NCI-H2107 treated with DMSO at 0.1 percent for 48 hours (cell line): ENCODE measurements around the gene GPR42.
"Not testable (repeated sequence)": the region's sequence is repeated elsewhere in the genome, so short reads cannot be mapped to it uniquely, and the experiment has no call there.

Source experiments
- DNase-seq: peaks from one replicate; lab custom pipeline; 2025; ENCODE audit not compliant: unreplicated experiment; lab: John Stamatoyannopoulos, UW

The GPR42 gene

DNA sequence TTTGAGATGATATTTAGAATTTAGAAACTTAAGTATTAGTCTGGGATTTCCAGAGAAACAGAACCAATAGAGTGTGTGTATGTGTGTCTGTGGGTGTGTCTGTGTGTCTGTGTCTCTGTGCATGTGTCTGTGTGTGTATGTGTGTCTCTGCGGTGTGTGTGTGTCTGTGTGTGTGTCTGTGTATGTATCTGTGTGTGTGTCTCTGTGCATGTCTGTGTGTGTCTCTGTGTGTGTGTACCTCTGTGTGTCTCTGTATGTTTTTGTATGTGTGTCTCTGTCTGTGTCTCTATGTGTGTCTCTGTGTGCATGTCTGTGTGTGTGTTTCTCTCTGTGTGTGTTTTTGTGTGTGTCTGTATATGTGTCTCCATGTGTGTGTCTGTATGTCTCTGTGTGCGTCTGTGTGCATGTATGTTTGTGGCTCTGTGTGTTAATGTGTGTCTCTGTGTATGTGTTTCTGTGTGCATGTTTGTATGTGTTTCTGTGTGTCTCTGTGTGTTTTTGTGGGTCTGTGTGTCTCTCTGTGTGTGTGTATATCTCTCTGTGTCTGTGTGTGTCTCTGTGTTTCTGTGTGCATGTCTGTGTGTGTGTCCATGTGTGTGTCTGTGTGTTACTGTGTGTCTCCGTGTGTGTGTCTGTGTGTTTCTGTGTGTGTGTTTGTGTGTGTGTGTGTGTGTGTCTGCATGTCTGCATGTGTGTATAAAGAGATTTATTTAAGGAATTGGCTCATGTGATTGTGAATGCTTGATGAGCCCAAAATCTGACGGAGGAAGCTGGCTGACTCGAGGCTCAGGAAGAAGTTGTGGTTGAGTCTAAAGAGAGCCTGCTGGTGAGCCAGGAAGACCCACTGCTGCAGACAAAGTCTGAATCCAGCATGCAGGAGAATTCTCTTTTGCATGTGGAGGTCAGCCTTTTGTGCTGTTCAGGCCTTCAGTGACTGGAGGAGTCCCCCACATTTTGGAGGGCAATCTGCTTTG is 22.2 kb downstream of the GPR42 start:
- DNase-seq, result no peak

DNA sequence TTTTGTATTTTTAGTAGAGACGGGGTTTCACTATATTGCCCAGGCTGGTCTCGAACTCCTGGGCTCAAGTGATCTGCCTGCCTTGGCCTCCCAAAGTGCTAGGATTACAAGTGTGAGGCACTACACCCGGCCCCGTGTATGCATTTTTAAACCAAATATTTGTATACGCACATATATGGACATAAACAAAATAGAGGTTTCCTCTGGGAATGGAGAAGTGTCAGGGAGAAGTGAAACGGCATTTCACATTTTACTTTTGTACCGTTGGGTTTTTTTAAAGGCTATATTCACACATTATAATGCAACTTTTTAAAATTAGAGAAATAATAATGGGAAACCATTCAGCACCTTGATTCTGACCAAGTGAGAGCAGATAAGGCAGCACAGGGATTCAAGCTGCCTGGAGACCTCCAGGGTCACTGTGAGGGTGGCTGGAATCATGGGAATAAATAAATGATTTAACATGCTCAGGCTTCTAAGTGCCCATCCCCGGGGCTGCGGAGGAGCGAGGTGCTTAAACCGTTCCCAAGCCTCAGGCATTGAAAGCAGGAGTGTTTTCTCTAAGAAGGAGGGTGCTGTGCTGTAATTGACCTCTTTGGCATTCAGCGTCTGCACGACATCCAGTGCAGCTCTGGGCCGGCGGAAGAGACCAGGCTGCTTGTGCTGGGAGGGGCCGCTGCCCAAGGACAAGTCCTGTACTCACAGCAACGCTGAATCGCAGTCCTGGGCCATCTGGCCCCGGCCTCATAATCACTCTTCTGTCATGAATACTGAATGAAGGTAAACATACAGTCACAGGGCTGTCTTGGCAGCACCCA is 24.7 kb downstream of the GPR42 start:
- DNase-seq, result no peak

- DNase-seq, result no peak
Observed at GRCh38 chr19:35396240-35396885, 25.5 kb downstream of the GPR42 start.

DNA sequence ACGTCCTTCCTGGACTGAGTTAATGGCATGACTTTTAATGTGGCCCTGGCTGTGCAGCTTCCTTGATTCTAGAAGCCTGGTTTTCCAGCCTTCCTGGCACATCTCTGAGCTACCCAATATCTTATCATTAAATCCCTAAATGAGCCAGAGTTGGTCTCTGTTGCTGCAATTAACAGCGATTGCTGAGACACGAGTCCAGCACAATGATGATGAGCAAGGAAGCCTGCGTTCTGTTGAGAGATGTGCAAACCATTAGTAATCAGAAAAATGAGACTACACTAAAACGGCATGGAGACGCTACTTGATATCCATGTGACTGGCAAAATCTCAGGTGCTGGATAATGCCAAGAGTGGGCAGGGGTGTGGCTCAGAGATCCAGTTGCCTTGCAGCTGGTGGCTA is 26.2 kb downstream of the GPR42 start:
- DNase-seq, result no peak

- DNase-seq, result no peak
Observed at GRCh38 chr19:35398570-35398969, 27.7 kb downstream of the GPR42 start.

DNA sequence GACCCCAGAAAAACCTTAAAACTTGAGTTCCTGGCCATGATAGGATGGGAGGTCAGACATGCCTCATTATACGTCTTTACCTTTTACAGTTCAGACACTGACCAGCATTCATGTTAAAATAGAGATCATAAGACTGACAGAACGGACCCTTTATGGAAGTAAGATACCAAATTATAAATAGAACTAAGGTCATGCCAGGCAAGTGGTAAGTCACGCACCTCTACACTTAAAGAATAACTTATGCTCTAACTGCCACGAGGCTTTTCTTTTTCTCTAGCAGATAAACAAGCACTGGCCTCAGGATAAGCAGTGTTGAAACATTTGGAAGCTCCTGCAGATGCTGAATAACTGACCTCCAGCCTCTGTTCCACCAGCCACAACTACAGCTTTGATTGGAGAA is 28.4 kb downstream of the GPR42 start:
- no peak for DNase-seq

DNA sequence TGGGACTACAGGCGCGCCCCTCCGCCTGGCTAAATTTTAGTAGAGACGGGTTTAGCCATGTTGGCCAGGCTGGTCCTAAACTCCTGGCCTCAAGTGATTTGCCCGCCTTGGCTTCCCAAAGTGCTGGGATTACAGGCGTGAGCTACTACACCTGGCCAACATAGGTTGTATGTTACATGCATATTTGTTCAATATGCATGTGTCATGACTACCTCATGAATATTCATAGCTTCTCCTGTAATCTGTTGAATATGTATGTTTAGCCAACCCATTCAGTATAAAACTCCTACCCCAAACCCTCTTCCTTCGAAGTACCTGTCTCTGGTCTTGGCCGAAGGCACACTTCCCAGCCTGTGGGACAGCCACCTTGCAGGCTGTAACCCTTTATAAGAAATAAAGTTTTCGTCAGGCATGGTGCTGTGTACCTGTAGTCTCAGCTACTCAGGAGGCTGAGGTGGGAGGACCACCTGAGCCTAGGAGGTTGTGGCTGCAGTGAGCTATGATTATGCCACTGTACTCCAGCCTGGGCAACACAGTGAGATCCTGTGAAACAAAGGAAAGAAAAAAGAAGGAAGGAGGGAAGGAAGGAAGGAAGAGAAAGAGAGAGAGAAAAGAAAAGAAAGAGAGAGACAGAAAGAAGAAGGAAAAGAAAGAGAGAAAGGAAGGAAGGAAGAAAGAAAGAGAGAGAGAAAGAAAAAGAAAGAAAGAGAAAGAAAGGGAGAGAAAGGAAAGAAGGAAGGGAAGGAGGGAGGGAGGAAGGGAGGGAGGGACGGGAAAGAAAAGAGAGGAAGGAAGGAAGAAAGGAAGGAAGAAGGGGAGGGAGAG is 29.3 kb downstream of the GPR42 start:
- DNase-seq, result no peak

DNA sequence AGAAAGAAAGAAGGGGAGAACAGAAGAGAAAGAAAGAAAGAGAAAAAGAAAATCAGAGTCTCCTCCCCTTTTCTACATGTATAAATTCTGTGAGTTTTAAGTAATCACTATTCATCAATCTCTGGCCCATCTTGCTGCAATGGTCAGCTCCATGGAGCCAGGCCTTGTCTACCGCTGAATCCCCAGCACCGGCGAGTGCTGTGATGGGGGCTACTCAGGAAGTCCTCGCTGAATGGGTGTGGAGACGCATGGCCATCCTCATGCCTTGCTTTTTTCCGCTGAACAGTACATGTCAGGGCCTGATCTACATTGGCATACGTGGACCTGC is 29.9 kb downstream of the GPR42 start:
- DNase-seq, result no peak

DNA sequence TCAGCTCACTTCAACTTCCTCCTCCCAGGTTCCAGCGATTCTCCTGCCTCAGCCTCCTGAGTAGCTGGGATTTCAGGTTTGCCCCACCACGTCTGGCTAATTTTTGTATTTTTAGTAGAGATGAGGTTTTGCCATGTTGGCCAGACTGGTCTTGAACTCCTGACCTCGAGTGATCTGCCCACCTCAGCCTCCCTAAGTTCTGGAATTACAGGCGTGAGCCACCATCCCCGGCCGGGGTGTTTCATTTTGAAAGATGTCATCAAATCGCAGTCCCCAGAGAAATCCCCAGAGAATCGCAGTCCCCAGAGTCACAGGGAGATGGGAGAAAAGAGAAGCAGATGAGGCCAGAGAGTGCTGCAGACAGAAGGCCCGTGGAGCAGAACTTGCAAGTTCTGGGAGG is 30.5 kb downstream of the GPR42 start:
- not testable (repeated sequence) for DNase-seq

DNA sequence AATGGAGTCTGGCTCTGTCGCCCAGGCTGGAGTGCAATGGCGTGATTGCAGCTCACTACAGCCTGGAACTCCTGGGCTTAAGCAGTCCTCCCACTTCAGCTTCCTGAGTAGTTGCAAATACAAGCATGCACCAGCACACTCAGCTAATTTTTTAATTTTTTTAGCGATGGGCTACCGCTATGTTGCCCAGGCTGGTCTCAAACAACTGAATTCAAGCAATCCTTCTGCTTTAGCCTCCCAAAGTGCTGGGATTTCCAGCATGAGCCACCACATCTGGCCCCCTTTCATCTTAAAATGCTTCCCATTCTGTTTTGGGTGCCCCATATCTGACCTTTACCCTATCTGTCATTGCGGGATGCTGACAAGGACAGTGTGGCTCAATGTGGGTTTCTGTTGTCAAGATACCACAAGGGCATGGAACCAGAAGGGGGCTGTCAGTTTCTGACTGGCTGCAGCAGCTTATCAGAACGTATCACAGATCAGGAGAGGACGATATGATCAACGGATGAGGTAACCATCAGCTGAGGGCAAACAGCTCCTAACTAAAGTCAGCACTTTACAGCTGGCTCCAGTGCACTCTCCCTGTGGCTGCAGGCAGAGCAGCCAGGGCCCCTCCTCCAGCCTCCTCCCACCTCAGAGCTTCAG is 32.4 kb downstream of the GPR42 start:
- DNase-seq, result no peak

GRCh38 chr19:35404879-35405622 is 34.2 kb downstream of the GPR42 start:
- no peak for DNase-seq

DNA sequence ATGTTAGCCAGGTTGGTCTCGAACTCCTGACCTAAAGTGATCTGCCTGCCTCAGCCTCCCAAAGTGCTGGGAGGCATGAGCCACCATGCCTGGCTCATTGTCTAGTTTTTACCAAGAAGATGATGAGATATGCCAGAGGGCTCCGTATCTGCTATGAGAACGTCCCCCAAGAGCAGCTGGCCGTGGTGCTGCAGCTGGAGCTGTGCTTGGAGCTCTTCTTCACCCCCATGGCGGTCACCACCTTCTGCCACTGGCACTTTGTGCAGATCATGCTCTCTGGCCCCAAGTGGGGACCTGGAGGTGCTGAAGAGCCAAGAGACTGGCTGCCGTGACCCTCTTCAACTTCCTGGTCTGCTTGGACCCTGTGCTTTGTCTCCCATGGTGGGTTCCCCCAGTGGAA is 36.8 kb downstream of the GPR42 start:
- no peak for DNase-seq

DNA sequence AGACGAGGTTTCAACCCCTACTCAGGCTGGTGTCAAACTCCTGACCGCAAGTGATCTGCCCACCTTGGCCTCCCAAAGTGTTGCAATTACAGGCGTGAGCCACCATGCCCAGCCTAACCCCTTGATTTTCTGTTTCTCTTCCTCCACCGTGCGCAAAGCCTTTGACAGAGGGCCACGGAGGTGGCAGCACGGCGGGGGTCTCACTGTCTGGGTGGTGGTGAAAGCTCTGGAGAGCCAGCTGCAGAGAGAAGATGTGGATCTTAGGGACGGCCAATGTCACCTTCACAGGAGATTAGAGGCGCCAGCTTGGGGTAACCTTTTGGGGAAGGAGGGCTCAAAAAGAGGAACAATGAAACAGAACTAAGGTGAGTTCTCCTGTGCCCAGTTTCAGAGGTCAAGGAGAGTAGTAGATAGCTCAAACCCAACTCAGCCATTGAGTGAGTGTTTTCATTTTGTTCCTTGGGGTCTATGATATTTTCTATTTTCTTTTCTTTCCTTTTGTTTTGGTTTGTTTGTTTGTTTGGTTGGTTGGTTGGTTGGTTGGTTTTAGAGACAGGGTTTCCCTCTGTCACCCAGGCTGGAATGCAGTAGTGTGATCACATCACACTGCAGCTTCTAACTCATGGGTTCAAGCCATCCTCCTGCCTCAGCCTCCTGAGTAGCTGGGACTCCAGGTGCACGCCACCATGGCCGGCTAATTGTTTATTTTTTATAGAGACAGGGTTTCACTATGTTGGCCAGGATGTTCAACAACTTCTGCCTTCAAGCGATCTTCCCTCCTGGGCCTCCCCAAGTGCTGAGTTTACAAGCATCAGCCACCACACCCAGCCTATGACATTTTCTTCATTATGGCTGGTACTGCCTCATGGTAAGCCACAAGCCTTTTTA is 37.7 kb downstream of the GPR42 start:
- no peak for DNase-seq

DNA sequence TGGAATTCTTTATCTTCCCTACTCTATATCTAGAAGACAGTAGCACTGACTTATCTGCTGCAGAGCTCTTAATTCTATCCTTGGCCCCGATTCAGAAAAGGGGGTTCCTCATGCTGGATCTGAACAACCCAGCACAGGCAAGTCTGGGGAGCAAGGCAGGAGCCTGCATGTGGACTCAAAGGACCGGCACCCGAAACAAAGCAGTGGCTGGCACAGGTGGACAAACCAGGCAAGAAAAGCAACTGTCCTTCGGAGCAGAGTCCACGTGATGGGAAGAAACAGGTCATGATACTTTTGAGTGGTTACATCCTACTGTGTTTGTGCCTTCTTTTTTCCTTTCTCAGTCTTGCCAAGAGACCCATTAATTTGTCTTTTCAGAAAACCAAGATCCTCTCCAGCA is 38.3 kb downstream of the GPR42 start:
- DNase-seq, result no peak

- DNase-seq, result no peak
Observed at GRCh38 chr19:35410487-35410886, 39.6 kb downstream of the GPR42 start.

GRCh38 chr19:35414442-35414841 is 43.6 kb downstream of the GPR42 start:
- DNase-seq, result no peak

DNA sequence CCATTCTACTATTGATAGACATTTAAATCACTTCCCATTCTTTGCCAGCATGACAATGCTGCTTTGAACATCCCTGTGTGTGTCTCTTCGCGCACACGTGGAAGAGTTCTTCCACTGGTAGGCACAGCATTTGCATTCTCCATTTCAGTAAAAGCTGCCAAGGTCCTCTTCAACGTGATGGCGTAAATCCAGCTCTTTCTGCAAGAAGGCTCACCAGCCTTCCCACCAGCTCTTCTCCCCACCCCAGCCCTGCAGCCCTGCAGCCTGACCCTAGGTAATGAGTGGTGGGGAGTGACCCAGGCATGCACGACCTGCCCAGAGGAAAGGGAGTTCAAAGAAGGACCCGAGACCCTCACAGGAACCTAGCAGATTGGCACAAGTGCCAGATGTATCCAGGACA is 45.5 kb downstream of the GPR42 start:
- DNase-seq, result no peak

DNA sequence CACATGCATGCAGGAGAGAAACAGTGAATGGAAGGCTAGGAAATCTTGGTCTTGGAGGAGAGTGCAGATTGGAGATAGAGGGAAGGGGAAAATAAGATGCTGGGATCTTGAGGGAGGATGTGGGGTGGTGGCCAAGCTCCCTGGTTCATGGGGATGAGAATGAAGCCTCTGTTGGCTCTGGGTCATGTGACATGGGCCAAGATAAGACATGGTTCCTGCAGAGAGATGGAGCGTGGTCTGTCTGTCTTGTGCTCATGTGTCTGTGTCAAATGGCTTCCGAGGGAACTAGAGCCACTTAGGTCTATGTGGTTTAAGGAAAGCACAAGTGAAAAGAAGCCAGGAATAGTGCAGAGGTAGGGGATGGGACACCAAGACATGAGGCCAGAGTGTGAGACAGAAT is 46.4 kb downstream of the GPR42 start:
- no peak for DNase-seq
